Measurements from ENCODE around the gene CMPK2.

CMPK2 gene

DNA sequence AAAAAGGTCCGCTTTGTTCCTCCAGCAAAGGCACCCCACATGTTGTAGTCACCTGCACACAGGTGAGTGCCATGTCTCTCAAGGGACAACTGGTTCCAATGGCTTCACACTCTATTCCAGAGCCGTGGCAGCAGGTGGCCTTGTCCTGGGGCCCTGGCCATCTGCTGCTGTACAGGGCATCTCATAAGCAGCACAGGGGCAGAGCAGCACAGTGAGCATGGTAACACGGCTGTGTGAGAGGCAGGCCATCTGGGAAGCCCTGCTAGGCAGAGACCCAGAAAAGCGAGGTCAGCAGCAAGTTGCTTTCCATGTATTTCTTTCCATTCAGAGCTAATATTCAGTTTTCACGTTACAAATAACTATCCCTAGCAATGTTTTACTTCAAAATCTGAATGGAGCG, 54.7 kb downstream of the CMPK2 start:
- DNase-seq (ENCODE audit: low spot score), result no peak

DNA sequence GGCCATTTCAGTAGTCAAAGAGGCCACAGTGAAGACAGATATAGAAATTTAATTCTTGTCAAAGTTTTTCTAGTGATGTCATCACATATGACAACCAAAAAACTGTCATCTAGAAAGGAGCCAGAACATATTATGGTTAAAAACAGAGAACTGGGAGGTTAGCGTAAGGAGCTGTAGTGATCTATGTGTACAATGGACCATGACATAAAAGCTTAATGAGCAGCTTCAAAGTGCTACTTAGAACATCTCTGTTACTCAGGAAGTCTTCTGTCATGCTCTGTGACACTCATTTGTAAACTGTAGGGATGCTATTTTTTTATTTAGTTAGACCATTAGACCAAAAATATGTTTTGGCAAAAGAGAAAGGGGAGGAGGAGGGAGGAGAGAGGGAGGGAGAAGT, 57.3 kb downstream of the CMPK2 start:
- DNase-seq (ENCODE audit: low spot score), result no peak

DNA sequence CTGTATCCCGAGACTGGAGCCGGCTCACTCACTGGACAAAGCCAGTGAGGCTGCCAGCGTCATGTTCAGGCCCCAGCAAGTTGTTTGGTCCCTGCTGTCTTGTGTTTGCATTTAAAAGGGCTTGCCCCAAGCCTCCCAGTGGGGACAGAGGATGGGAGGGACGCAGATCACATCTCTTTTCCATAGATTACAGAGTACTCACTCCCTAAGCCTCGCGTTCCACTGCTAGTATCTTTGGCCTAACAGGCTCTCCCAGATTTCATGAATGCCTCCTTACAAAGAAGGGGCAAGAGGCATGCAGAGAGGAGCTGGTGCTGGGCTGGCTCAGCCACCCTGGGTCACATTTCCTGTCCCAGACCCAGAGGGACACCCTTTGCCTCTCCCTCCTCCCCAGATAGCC, 59.1 kb downstream of the CMPK2 start:
- DNase-seq (ENCODE audit: low spot score), result no peak

DNA sequence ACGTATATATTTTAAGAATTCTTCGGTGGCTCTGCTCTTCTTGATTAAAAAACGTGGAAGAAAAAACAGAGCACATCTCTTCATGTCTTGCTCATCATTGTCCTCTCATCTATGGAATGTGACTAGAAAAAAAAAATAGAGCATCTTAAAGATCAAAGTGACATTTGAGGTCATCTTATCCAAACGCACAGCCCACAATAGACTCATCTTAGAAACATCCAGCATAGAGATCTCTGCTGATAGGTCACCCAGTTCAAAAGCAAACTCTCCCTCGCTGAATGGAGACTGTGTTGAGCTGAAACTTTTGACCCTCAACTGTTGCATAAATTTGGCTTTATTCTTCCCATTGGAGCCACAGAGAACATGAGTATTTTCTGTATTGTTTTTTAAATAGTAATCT, 65.2 kb downstream of the CMPK2 start:
- peak; percentile 89 for DNase-seq (ENCODE audit: low spot score)

Data from COLO829 (cell line).